ENCODE results near the gene C2orf49.

The C2orf49 gene

GRCh38 chr2:105335469-105335868 is 1.9 kb upstream of the C2orf49 start:
- H3K79me2 ChIP-seq (ENCODE audit: insufficient read depth, low read length): peaks cover 42% of the 10 kb centered on the region
- no peak overlapping the region for H3K9ac ChIP-seq (ENCODE audit: low read depth, low read length)

GRCh38 chr2:105336786-105337121 is 586 bp upstream of the C2orf49 start:
- Histone ChIP-seq H3K79me2 (ENCODE audit: insufficient read depth, low read length) (peaks cover 54% of the 10 kb centered on the region), H3K27me3 (ENCODE audit: insufficient read depth, low read length, poor library complexity) (no peaks in the 10 kb centered on the region), H3K9ac (ENCODE audit: low read depth, low read length) (peak overlapping the region; percentile 61), H3K36me3 (ENCODE audit: insufficient read depth, low read length) (peaks cover 32% of the 10 kb centered on the region), H2AFZ (ENCODE audit: low read depth, low read length) (peak overlapping the region; percentile 87), H3K4me1 (ENCODE audit: insufficient read depth, low read length) (peaks cover 36% of the 10 kb centered on the region), H3K27ac (ENCODE audit: low read length) (peak overlapping the region; percentile 89), H3K4me3 (ENCODE audit: low read depth in 1 of 2, low read length in 2 of 2) (peak overlapping the region; percentile 47 to 89), H3K9me3 (ENCODE audit: insufficient read depth, low read length, severe bottlenecking) (no peaks in the 10 kb centered on the region), H4K20me1 (ENCODE audit: insufficient read depth, low read length) (peaks cover 13% of the 10 kb centered on the region; the same call in 1 of the 2 replicates), H3K4me2 (ENCODE audit: insufficient read depth, low read length) (peak overlapping the region; percentile 65)
- DNase-seq (no peak), ATAC-seq (ENCODE audit: insufficient read depth, low read depth) (no peak)
- TF ChIP-seq CTCF (IDR thresholded peaks at IDR 0.05; ENCODE audit: borderline replicate concordance, extremely low read depth, low read length, poor library complexity, severe bottlenecking) (no peak), EZH2 (IDR thresholded peaks at IDR 0.05; ENCODE audit: borderline replicate concordance, low read depth, low read length, severe bottlenecking) (no peak)

More at GRCh38 chr2:105335469-105335868, 1.9 kb upstream of the C2orf49 start:
- no peaks in the 10 kb centered on the region for H3K9me3 ChIP-seq (ENCODE audit: insufficient read depth, low read length, severe bottlenecking)
- no peaks in the 10 kb centered on the region for H3K27me3 ChIP-seq (ENCODE audit: insufficient read depth, low read length, poor library complexity)
- no peak overlapping the region; the same call in 1 of the 2 replicates for H3K4me2 ChIP-seq (ENCODE audit: insufficient read depth, low read length)
- peaks cover 20% of the 10 kb centered on the region; the same call in 1 of the 2 replicates for H3K36me3 ChIP-seq (ENCODE audit: insufficient read depth, low read length)
- peaks cover 9% of the 10 kb centered on the region; the same call in 1 of the 2 replicates for H4K20me1 ChIP-seq (ENCODE audit: insufficient read depth, low read length)
- no peak for TF ChIP-seq EZH2 (IDR thresholded peaks at IDR 0.05; ENCODE audit: borderline replicate concordance, low read depth, low read length, severe bottlenecking)
- no peak for TF ChIP-seq CTCF (IDR thresholded peaks at IDR 0.05; ENCODE audit: borderline replicate concordance, extremely low read depth, low read length, poor library complexity, severe bottlenecking)
- no peak overlapping the region for H2AFZ ChIP-seq (ENCODE audit: low read depth, low read length)
- no peak for ATAC-seq (ENCODE audit: insufficient read depth, low read depth)
- H3K4me1 ChIP-seq (ENCODE audit: insufficient read depth, low read length): peaks cover 41% of the 10 kb centered on the region
- no peak for DNase-seq
- H3K4me3 ChIP-seq (ENCODE audit: low read depth in 1 of 2, low read length in 2 of 2): no peak overlapping the region
- no peak overlapping the region for H3K27ac ChIP-seq (ENCODE audit: low read length)

- peak overlapping the region; percentile 87 for H2AFZ ChIP-seq (ENCODE audit: low read depth, low read length)
- ATAC-seq (ENCODE audit: insufficient read depth, low read depth) (peak; percentile 27), DNase-seq (no peak)
- H3K4me1 ChIP-seq (ENCODE audit: insufficient read depth, low read length): peaks cover 36% of the 10 kb centered on the region
- TF ChIP-seq EZH2 (IDR thresholded peaks at IDR 0.05; ENCODE audit: borderline replicate concordance, low read depth, low read length, severe bottlenecking): no peak
- TF ChIP-seq CTCF (IDR thresholded peaks at IDR 0.05; ENCODE audit: borderline replicate concordance, extremely low read depth, low read length, poor library complexity, severe bottlenecking): no peak
- H3K9ac ChIP-seq (ENCODE audit: low read depth, low read length): peak overlapping the region; percentile 61
- H3K9me3 ChIP-seq (ENCODE audit: insufficient read depth, low read length, severe bottlenecking): no peaks in the 10 kb centered on the region
- H3K79me2 ChIP-seq (ENCODE audit: insufficient read depth, low read length): peaks cover 54% of the 10 kb centered on the region
- H3K27ac ChIP-seq (ENCODE audit: low read length): peak overlapping the region; percentile 78
- H3K4me3 ChIP-seq (ENCODE audit: low read depth in 1 of 2, low read length in 2 of 2): peak overlapping the region; percentile 89 to 94
- no peaks in the 10 kb centered on the region for H3K27me3 ChIP-seq (ENCODE audit: insufficient read depth, low read length, poor library complexity)
- H3K36me3 ChIP-seq (ENCODE audit: insufficient read depth, low read length): peaks cover 44% of the 10 kb centered on the region
- H4K20me1 ChIP-seq (ENCODE audit: insufficient read depth, low read length): peaks cover 13% of the 10 kb centered on the region; the same call in 1 of the 2 replicates
- peak overlapping the region; percentile 83 for H3K4me2 ChIP-seq (ENCODE audit: insufficient read depth, low read length)
Observed at GRCh38 chr2:105338020-105338385, 663 bp downstream of the C2orf49 start.

Data from DND-41 (cell line).